Measurements from ENCODE around the gene PROSER3.
"Not testable (repeated sequence)": the region's sequence is repeated elsewhere in the genome, so short reads cannot be mapped to it uniquely, and the experiment has no call there.

The PROSER3 gene

GRCh38 chr19:35755550-35756376 is 2.2 kb upstream of the PROSER3 start:
- no peak for DNase-seq

- DNase-seq = peak; percentile 47
Observed at GRCh38 chr19:35756377-35757230, 1.4 kb upstream of the PROSER3 start, which contains the start of gene HSPB6. TSS of gene HSPB6 (minus strand) at chr19:35757029. CDS start at chr19:35757008, 21 bp downstream.

- DNase-seq = no peak
Observed at GRCh38 chr19:35757231-35757748, 686 bp upstream of the PROSER3 start.

- no peak for DNase-seq
Observed at GRCh38 chr19:35759697-35760096, 1.7 kb downstream of the PROSER3 start.

- DNase-seq = no peak
Observed at GRCh38 chr19:35760711-35761349, 2.9 kb downstream of the PROSER3 start.

- DNase-seq = no peak
Observed at GRCh38 chr19:35764432-35765315, 6.7 kb downstream of the PROSER3 start.

- no peak for DNase-seq
Observed at GRCh38 chr19:35766571-35767104, 8.7 kb downstream of the PROSER3 start.

GRCh38 chr19:35767288-35768081 is 9.5 kb downstream of the PROSER3 start:
- no peak for DNase-seq

GRCh38 chr19:35768082-35768421 is 10.1 kb downstream of the PROSER3 start:
- no peak for DNase-seq

GRCh38 chr19:35772362-35772761 is 14.4 kb downstream of the PROSER3 start:
- DNase-seq = not testable (repeated sequence)

GRCh38 chr19:35773020-35773806 is 15.2 kb downstream of the PROSER3 start:
- no peak for DNase-seq

- DNase-seq = no peak
Observed at GRCh38 chr19:35774274-35775045, 16.5 kb downstream of the PROSER3 start.

- no peak for DNase-seq
Observed at GRCh38 chr19:35775046-35775297, 17.0 kb downstream of the PROSER3 start.

GRCh38 chr19:35775298-35776101 is 17.5 kb downstream of the PROSER3 start, which contains the start of gene ARHGAP33:
TSS of gene ARHGAP33 (plus strand) at chr19:35775564. CDS start at chr19:35775659, 95 bp downstream.
- peak; percentile 90 for DNase-seq

- DNase-seq = no peak
Observed at GRCh38 chr19:35776102-35776788, 18.3 kb downstream of the PROSER3 start.

- no peak for DNase-seq
Observed at GRCh38 chr19:35777086-35777841, 19.3 kb downstream of the PROSER3 start.

- DNase-seq = no peak
Observed at GRCh38 chr19:35777961-35778360, 20.0 kb downstream of the PROSER3 start.

Data from NCI-H2029 treated with DMSO at 0.1 percent for 48 hours (cell line).